Lower lobe of right lung (tissue), 2 donors: ENCODE results near the gene CARD18. TPM values are rescaled to one million over a fixed set of nuclear protein-coding genes. Genes with fewer than 3 reads are reported as not detected.

Experiments
- ATAC-seq, 2 donors: fragments of 200-7000 bp; cut with Tn5 transposase; one replicate each; pipeline ENCODE4 v1.9.1; 2020 to 2022; ENCODE audit warnings: mild to moderate bottlenecking in 2 of 2, moderate library complexity in 2 of 2
- DNase-seq: peaks from one replicate; pipeline ENCODE4 v3.0.0-alpha.2; 2020
- H3K27ac ChIP-seq: fragments of 200-600 bp; one replicate; pipeline ENCODE4 v1.8.0; 2022
- H3K27me3 ChIP-seq: fragments of 200-600 bp; one replicate; pipeline ENCODE4 v1.8.0; 2022; ENCODE audit warnings: low read depth
- H3K36me3 ChIP-seq: fragments of 200-600 bp; one replicate; pipeline ENCODE4 v1.8.0; 2022; ENCODE audit warnings: mild to moderate bottlenecking
- H3K4me1 ChIP-seq: fragments of 200-600 bp; one replicate; pipeline ENCODE4 v1.8.0; 2022
- H3K4me3 ChIP-seq: fragments of 200-600 bp; one replicate; pipeline ENCODE4 v1.8.0; 2022; ENCODE audit warnings: mild to moderate bottlenecking
- H3K9me3 ChIP-seq: fragments of 200-600 bp; one replicate; pipeline ENCODE4 v1.8.0; 2022
- intact Hi-C: fragments of 100-400 bp; cut with DNase I; formaldehyde crosslinking; loops from one replicate; pipeline ENCODE4 v1.11.0; 2022
- total RNA-seq: library from RNA; stranded (reverse); fragmentation: NEBNext Ultra II Directional; extraction: Animal tissue kit (Norgen Biotek cat#: 25700); gene quantifications from one replicate; pipeline ENCODE4 v1.2.1, GENCODE V29; 2021
- TF ChIP-seq, protein P1 (sequence below): fragments of 200-600 bp; IDR thresholded peaks from one replicate; pipeline ENCODE4 v1.8.0; 2022; ENCODE audit warnings: antibody characterized with exemption, mild to moderate bottlenecking
- donor health status: DM: no; HTN: yes; CAD: no; lungs with severe emphysema.

The CARD18 gene
- total RNA-seq, 1 donor from 2014 or later: not detected

DNA sequence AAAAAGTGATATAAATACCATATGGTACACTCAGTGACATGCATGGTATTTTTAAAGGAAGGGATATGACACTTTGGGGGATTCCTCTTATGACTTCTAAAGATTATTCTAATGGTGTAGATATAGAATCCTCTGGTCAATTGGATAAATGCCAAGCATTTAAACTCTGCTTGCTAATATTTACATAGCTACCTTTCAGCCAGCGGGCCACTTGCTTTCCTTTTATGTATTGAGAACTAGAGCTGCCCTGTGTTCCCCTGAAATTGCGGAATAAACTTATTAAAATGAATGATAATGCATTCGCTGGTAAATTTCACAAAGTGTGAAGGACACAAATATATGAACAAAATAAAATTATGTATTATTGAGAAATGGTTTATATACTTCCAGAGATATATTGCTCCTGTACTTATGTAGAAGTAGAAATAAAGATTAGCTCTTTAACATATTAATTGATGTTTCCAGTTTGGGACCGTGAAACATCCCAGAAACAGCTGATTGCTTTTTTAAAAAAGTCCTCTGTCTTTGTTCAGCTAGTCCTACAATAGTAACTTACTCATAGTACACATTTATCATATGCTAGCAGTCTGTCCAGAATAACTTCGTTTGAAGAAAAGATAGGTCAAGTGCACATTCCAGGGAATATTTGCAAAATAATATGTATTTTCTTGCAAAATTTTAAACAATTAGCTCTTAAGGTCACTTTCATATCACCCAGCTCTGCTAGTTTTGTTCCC is 40.1 kb upstream of the CARD18 start:
- H3K4me1 ChIP-seq: peaks cover 8% of the 10 kb centered on the region
- H3K4me3 ChIP-seq: no peak overlapping the region
- TF ChIP-seq, protein P1, sequence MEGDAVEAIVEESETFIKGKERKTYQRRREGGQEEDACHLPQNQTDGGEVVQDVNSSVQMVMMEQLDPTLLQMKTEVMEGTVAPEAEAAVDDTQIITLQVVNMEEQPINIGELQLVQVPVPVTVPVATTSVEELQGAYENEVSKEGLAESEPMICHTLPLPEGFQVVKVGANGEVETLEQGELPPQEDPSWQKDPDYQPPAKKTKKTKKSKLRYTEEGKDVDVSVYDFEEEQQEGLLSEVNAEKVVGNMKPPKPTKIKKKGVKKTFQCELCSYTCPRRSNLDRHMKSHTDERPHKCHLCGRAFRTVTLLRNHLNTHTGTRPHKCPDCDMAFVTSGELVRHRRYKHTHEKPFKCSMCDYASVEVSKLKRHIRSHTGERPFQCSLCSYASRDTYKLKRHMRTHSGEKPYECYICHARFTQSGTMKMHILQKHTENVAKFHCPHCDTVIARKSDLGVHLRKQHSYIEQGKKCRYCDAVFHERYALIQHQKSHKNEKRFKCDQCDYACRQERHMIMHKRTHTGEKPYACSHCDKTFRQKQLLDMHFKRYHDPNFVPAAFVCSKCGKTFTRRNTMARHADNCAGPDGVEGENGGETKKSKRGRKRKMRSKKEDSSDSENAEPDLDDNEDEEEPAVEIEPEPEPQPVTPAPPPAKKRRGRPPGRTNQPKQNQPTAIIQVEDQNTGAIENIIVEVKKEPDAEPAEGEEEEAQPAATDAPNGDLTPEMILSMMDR: no peak
- no peaks in the 10 kb centered on the region for H3K36me3 ChIP-seq
- DNase-seq (no peak), ATAC-seq (no peak)
- H3K27ac ChIP-seq: no peak overlapping the region
- intact Hi-C loops: no loop called here
- H3K9me3 ChIP-seq: no peaks in the 10 kb centered on the region
- no peaks in the 10 kb centered on the region for H3K27me3 ChIP-seq

DNA sequence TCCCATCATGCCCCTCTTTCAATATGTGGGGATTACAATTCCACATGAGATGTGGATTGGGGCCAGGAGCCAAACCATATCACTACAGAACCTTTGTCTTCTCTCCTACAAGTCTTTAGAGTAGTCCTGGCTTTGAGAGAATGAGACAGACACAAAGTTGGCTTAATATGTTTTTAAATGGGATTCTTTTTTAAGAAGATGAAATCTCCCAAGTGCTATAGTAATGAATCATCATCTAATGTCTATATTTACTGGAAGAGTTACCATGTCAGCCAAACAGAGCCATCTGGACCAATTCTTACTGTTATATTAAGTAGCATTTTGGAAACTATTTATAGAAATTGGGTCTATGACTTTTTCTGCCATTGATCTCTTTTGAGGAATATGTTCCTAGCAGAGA is 38.1 kb upstream of the CARD18 start:
- no peaks in the 10 kb centered on the region for H3K9me3 ChIP-seq
- H3K27me3 ChIP-seq: no peaks in the 10 kb centered on the region
- ATAC-seq: no peak
- intact Hi-C loops: no loop called here
- no peak overlapping the region for H3K27ac ChIP-seq
- no peak overlapping the region for H3K4me3 ChIP-seq
- DNase-seq: no peak
- peaks cover 8% of the 10 kb centered on the region for H3K4me1 ChIP-seq
- TF ChIP-seq, protein P1: no peak
- no peaks in the 10 kb centered on the region for H3K36me3 ChIP-seq

DNA sequence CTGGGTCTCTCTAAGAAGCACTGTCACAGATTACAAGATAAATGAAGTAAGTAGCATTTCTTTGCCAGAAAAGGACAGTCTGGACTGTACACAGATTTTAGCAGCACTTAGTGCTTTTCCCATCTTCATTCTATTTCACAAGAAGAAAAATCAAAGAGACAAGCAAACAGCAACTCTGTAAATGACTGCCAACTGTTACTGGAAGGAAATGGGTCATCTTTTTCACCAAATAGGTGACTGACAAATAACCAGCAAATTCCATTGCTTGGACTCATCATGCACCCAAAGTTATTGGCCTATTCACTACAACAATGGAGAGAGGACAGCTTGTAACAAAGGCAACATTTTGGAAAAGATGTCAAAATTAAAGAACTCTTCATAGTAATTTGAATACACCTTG is 28.9 kb upstream of the CARD18 start:
- no peak for DNase-seq
- TF ChIP-seq, protein P1: no peak
- Histone ChIP-seq H3K27me3 (no peaks in the 10 kb centered on the region), H3K36me3 (no peaks in the 10 kb centered on the region), H3K4me1 (no peaks in the 10 kb centered on the region), H3K27ac (no peak overlapping the region), H3K9me3 (no peaks in the 10 kb centered on the region), H3K4me3 (no peak overlapping the region)
- ATAC-seq: no peak
- intact Hi-C loops: no loop called here

DNA sequence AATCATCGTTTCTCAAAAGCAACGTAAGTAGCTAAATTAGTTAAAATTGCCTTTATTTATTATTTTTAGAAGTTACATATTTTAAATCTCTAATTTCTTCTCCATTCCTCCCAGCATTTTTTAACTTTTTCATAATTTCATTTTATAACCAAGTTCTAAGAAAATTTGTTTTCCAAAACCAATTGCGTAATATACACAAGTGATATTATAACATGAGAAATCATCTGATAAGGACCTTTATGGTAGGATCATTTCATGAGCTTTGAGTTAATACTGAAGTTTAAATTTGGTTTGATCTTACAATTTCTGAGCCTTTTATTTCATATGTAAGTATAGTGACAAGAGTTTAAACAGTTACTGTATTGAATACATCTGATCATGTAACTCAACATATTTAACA is 27.7 kb upstream of the CARD18 start:
- H3K36me3 ChIP-seq: no peaks in the 10 kb centered on the region
- H3K9me3 ChIP-seq: no peaks in the 10 kb centered on the region
- intact Hi-C loops: no loop called here
- no peak overlapping the region for H3K4me3 ChIP-seq
- H3K4me1 ChIP-seq: no peaks in the 10 kb centered on the region
- TF ChIP-seq, protein P1: no peak
- ATAC-seq (no peak), DNase-seq (no peak)
- no peaks in the 10 kb centered on the region for H3K27me3 ChIP-seq
- H3K27ac ChIP-seq: no peak overlapping the region

DNA sequence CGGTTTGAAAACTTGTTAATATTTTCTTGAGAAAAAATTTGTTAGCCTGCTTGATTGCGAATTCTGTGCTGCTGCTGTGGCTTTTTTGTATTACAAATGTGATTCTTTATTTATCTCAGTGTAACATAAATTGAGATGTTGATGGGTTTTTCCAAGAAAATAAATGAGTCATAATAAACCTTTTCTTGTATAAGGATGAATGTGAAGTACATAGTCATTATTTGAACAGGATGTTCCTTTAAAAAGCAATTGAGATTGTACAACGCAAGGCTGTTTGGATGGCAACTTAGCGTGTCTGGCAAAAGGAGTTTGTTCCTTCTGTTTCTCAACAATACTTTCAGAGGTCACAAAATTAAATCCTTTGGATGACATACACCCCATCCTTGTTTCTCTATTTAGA is 24.6 kb upstream of the CARD18 start:
- Histone ChIP-seq H3K9me3 (no peaks in the 10 kb centered on the region), H3K27me3 (no peaks in the 10 kb centered on the region), H3K4me1 (no peaks in the 10 kb centered on the region), H3K36me3 (no peaks in the 10 kb centered on the region), H3K27ac (no peak overlapping the region), H3K4me3 (no peak overlapping the region)
- TF ChIP-seq, protein P1: no peak
- DNase-seq (no peak), ATAC-seq (no peak)
- intact Hi-C loops: no loop called here
